Measurements from ENCODE around the gene SLC10A7.

- TF ChIP-seq CTCF (conservative IDR thresholded peaks at IDR 0.05; ENCODE audit: low read depth, low read length) (no peak), SMC3 (IDR thresholded peaks at IDR 0.05; ENCODE audit: low read depth, low read length) (no peak), MAZ (IDR thresholded peaks at IDR 0.05; ENCODE audit: borderline replicate concordance, low read depth, low read length) (no peak), ELK1 (IDR thresholded peaks at IDR 0.05; ENCODE audit: borderline replicate concordance, low read depth, low read length) (no peak), MXI1 (IDR thresholded peaks at IDR 0.05; ENCODE audit: borderline replicate concordance, low read depth, low read length) (no peak), RCOR1 (IDR thresholded peaks at IDR 0.05; ENCODE audit: insufficient replicate concordance, low read length) (no peak), POLR2A (IDR thresholded peaks at IDR 0.05; ENCODE audit: low read depth, low read length) (no peak), CEBPB (IDR thresholded peaks at IDR 0.05; ENCODE audit: low read depth, low read length) (no peak), BHLHE40 (IDR thresholded peaks at IDR 0.05; ENCODE audit: low read depth, low read length) (no peak)
Measured at GRCh38 chr4:146470604-146471003, 51.1 kb downstream of the SLC10A7 start.
